HG03565 (cell line): ENCODE measurements around the gene OR5B2.
"Not testable (repeated sequence)": the region's sequence is repeated elsewhere in the genome, so short reads cannot be mapped to it uniquely, and the experiment has no call there.

Experiments
- ATAC-seq: cut with Tn5 transposase; IDR thresholded peaks from one replicate; pipeline ENCODE4 v1.9.1; 2021; ENCODE audit warnings: mild to moderate bottlenecking, moderate library complexity; ENCODE audit not compliant: unreplicated experiment

Gene OR5B2

DNA sequence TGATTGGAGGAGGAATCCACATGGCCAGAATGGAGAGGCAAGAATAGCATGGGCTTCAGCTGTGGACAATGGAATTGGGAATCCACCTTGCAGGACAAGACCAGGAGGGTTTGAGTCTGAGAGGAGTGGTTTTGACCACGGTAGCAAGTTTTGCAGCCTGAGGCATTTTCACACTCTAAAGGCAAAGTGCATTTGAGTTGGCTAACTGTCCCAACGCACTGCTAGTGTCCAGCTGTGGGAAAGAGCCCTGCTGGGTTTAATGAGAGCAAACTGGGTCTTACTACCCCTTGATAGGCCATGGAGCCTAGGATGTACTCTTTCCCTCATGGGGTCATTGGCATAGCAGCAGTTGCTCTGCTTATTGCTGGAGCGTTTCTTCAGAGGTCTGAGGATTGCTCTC is at the start of gene OR5B2:
Gene OR5B2, minus strand, starts transcription at position 101 of the 400 bp plus-strand sequence. CDS start 4,860 bp downstream, outside the sequence.
- no peak for ATAC-seq

DNA sequence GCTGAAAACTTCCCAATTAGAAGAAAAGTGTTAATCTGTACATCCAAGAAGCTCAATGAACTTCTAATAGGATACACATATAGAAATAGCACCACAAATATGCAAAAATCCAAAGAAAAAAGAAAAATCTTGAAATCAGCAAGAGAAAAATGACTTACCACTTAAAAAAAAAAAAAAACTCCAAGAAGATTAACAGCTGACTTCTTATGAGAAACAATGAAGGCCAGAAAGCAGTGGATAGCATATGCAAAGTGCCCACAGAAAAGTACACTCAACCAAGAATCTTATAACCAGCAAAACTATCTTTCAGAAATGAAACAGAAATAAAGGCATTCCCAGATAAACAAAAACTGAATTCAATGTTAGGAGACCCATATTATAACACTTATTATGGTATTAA is 44.0 kb upstream of the OR5B2 start:
- ATAC-seq = no peak

DNA sequence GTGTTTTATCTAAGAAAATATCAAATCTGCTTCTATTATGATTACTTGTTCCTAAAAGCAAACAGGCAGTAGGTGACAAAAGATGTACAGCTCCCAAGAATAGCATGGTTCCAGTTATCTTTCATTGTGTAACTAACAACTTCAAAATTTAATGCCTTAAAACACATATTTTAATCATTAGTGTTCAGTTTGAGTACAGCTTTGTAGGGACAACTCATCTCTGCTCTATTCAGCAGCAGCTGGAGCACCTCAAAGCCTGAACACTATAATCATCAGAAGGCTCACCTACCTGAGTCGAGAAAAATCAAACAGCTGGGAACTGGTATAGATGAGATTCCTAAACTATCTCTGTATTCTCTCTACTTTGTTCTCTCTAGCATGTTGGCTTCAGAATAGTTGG is 38.4 kb upstream of the OR5B2 start:
- no peak for ATAC-seq

DNA sequence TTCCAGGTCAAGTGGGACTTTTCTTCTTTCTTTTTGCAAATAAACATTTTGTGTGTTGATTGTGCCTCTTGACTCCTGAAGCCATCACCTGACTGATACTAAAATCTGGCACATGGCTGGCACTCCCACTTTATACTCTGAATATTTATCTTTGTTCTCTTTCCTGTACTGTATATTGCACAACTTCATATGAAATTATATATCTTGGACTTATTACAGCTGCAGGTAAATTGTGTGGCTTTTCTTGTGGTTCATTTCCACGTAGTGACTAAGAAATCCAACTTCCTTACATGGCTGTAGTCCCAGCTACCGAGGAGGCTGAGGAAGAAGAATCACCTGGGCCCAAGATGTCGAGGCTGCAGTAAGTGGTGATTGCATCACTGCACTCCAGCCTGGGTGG is 37.8 kb upstream of the OR5B2 start:
- ATAC-seq = no peak

DNA sequence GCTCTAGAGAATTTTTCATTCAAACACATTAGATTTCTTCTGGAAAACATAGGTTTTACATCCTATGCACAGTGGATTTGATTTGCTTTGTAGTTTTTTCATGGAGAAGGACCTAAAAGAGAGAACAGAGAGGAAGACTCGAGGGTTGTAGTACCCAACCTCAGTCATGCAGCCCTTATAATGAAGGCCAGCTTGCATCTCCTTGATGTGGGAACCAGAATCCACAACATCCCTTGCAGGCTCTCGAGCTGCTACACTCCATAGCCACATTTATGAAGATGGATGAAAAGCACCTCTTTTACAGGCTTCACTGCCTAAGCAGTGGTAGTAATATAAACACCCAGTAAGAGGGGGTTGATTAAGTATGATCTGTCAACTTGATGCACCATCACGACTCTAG is 23.7 kb upstream of the OR5B2 start:
- no peak for ATAC-seq

DNA sequence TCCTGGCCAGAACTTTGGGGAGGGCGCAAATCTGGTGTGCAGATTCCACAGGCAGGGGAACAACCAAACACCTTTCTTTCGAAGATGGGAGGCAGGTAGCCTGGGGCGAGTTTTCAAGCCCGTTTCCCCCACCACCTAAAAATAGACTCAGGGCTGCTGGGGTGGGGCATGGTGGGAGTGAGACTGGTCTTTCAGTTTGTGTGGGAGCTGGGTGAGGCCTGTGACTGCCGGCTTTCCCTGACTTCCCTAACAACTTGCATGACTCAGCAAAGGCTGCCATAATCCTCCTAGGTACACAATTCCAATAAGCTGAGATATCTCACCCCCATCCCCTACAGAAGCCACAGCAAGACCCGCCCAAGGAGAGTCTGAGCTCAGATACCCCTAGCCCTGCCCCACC is 18.4 kb upstream of the OR5B2 start:
- ATAC-seq = no peak

DNA sequence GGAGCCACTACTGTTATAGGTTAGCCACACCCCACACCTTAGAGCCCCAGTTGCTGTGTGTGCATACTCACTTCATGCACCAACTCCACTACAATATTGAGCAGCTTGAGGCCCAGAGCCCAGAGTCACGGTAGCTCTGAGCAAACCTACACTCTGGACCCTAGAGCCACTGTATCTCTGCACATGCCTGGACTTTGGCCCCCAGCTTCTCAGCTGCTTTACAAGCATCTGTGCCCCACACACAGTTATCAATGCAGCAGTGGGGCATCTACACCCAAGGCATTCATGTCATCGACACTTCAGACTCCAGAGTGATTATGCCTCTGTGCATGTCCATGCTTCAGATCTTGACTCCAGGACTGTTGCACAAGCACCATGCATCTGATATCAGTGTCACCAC is 16.4 kb upstream of the OR5B2 start:
- no peak for ATAC-seq

DNA sequence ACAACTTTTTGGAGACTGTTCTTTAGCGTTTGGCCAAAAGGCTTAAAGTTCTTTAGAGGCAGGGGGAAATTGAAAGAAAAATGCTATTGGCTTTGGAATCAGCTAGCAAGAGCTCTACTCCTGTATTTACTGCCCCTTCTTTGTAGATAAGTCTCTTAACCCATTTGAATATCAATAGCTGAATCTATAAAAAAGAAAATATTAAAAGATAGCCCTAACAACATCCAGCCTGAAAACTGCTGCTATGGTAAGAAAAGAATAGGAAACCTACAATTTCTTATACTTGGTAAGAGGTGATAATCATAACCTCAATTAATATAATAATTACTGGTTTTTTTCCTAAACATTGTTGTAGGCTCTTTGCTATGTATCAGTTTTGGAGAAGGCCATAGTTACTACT is 14.2 kb upstream of the OR5B2 start, which contains the start of gene OR5B12:
Gene OR5B12, minus strand, starts transcription at position 101 of the 400 bp plus-strand sequence. CDS start 2,085 bp downstream, outside the sequence.
- ATAC-seq = no peak

DNA sequence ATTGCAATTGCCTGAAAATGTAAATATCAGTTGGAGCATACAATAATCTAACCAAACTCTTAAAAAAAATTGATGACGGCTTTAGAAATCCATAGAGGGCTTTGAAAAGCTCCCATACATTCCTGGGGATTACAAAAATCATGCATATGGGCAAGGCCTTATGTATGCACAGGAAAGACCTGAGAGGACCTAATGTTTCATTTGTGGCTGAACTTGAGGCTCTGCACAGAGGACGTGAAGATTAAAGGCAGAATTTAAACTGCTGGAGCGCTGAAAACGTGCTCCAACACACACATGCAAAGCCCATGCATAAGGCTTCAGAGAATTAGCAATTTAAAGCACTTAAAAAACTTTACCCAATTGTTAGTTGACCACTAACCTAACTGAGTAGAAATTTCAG is 10.6 kb upstream of the OR5B2 start:
- no peak for ATAC-seq

DNA sequence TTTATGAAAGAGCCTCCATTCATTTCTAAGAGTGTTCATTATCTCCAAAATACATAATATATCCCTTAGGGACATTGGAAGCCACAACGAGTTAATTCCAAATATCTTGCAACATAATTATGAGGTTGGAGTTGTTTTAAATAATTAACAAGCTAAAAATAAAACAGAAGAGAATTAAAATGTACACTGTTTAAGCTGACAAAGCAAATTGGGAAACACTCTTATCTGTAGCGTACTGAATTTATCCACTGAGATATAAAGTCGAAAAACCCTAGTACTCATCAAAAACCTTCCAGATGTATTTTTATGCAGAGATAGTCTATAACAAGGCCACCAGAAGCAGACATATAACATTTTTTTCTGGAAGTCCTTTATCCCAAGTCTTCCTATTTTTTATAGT is 6.3 kb upstream of the OR5B2 start:
- ATAC-seq = no peak

DNA sequence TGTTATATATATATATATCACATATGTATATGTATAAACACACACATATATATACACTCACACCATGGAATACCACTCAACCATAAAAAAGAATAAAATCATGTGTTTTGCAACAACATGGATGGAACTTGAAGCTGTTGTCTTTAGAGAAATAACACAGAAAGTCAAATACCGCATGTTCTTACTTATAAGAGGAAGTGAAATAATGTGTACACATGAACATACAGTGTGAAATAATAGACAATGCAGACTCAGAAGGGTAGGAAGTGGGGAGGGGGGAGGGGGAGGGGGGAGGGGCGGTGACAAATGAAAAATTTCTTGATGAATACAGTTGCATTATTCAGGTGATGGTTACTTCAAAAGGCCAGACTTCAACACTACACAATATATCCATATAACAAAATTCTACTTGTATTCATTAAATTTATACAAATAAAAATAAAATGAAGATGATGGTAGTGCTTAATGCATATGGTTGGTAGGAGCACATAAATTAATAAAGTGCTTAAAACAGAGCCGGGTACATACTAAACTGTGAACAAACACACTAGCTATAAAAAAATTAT is 5.8 kb upstream of the OR5B2 start:
- peak; percentile 91 for ATAC-seq

DNA sequence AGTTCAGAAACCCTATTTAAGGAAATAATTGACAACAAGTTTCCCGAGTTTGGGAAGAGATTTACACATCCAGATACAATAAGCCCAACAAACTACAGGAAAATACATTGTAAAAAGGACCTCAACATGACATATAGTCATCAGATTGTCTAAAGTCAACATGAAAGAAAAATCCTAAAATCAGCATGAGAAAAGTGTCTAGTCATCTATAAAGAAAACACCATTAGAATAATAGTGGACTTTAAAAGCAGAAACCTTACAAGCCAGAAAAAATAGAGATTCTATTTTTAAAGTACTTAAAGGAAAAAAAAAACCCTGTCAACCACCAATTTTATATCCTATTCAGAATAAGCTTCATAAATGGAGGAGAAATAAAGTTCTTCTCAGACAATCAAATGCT is 1.4 kb upstream of the OR5B2 start:
- ATAC-seq = no peak

DNA sequence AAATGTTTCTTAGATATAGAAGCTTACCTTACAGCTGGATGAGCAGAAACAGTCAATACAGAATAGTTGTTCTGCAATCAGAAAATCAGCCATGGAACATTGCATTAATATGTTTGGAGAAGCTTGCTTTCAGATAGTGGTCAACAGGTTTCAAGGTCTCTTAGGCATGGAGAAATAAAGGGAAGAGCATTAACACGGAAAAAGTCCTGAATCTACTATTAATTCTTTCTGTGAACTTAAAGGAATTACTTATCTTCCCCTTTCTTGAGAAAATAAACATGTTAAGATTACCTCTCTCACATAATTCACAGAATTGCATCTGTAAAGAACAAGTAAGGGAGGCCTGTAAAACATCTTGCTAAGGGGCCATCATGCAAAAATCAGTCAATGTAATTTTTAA is 21.1 kb downstream of the OR5B2 start, which contains the start of gene OR5B3:
Gene OR5B3, minus strand, starts transcription at position 101 of the 400 bp plus-strand sequence. CDS start 3,465 bp downstream, outside the sequence.
- no peak for ATAC-seq

DNA sequence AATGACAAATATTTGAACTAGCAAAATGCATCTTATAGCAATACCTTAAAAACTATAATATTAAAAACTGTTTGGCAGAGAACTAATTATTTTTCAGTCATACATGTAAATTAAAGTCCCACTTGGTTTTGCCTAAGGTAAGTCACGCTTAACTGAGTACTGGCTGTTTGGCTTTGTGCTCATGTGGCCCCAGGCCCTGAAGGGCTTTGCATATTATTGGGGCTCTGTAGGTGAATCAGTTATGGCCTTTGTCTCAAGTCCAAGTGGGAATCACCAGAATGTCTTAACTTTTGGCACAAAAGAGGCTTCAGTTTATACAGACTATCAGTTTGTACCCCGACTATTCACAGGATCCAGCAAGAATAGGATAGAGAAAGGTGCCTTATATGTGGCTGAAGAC is 28.3 kb downstream of the OR5B2 start:
- not testable (repeated sequence) for ATAC-seq

DNA sequence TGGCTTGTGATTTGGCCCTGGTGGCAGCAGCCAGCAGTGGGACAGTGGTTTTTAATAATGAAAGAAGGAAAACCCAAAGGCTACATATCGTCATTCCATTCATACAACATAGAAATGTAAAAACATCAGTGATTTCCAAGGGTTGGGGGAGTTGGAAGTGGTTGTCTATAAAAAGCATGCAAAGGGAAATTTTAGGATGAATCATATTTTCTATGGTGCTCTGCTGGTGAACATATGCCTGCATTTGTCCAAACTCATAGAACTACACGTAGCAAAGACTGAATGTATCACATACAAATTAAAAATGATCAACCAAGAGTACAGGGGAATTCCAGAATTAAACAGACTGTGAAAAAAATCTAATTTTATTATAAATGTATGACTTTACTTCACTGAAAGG is 32.3 kb downstream of the OR5B2 start:
- ATAC-seq = no peak

DNA sequence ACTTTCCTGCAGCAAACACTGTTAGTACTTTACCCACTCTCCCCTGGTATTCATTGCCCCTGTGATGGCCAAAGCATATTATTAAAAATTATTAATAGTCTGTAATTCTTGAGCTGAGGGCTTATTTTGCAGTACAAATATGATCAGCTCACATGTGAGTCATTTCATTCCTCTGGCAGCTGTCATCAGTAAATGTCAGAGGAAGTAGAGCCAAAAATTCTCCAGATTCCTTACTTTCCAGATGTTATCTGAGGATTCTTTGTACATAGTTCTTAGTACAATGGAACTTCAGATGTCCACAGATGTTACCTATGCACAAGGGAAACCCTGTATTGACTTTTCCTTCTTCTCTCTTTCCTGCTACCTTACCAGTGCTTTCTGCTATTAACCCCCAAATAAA is 33.7 kb downstream of the OR5B2 start:
- ATAC-seq = no peak

DNA sequence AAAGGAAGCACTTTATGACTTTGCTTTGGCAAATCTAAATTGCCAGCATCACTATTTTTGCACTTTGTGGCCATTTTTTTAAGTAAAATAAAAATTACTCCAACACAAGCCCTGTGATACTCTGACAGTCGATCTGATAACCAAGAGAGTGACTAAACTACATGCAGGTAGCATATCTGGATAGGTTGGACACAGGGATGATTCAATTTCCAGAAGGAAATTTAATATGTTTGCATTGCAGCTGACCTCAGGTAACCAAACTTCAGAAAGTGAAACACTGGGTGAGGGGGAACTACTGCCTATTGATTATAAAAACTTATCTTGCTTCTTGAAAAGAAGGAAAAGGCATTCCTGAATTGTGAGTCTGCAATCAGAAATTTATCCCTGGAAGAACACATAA is 35.2 kb downstream of the OR5B2 start:
- ATAC-seq = no peak

DNA sequence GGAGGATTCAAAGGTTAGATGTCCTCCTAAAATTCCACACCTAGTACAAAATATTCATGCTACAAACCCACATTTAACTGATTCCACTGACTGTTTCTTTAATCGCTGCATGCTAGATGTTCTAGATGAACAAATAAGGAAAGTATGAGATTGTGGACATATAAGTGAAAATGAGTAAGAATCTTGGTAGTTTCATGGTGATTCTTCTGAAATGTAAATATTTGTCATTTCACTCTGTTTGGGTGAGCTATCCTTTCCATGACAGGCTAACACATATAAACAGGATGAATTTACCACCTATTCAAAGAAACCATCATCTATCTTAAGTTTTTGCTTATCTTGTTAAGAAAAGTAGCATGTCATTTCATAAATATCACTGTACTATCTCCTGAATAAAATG is 36.0 kb downstream of the OR5B2 start:
- no peak for ATAC-seq

DNA sequence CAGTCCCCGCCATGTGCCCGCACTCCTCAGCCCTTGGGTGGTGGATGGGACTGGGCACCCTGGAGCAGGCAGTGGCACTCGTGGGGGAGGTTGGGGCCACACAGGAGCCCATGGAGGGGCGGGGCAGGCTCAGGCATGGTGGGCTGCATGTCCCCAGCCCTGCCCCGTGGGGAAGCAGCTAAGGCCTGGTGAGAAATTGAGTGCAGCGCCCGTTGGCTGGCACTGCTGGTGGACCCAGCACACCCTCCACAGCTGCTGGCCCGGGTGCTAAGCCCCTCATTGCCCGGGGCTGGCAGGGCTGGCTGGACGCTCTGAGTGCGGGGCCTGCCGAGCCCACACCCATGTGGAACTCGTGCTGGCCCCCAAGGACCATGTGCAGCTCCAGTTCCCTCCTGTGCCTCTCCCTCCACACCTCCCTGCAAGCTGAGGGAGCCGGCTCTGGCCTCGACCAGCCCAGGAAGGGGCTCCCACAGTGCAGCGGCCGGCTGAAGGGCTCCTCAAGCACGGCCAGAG is 37.3 kb downstream of the OR5B2 start:
- no peak for ATAC-seq
